COLO668 (cell line): ENCODE results near the gene FAM161A.
"Not testable (repeated sequence)": the region's sequence is repeated elsewhere in the genome, so short reads cannot be mapped to it uniquely, and the experiment has no call there.

Source experiments
- DNase-seq: peaks from one replicate; lab custom pipeline; 2025; ENCODE audit not compliant: unreplicated experiment; lab: John Stamatoyannopoulos, UW

The FAM161A gene

GRCh38 chr2:61841286-61841685 lies 12.6 kb downstream of the FAM161A start:
- no peak for DNase-seq

- no peak for DNase-seq
These were observed 19.0 kb downstream of the FAM161A start for GRCh38 chr2:61834893-61835292.

- DNase-seq: no peak
These were observed 19.9 kb downstream of the FAM161A start for GRCh38 chr2:61833971-61834370.

- DNase-seq: no peak
These were observed 21.5 kb downstream of the FAM161A start for GRCh38 chr2:61832183-61832841.

GRCh38 chr2:61822255-61822654 lies 31.6 kb downstream of the FAM161A start:
- DNase-seq: no peak

GRCh38 chr2:61816480-61817355 lies 37.1 kb downstream of the FAM161A start:
- no peak for DNase-seq

GRCh38 chr2:61814539-61815160 lies 39.2 kb downstream of the FAM161A start:
- DNase-seq: no peak

GRCh38 chr2:61813314-61813713 lies 40.5 kb downstream of the FAM161A start:
- not testable (repeated sequence) for DNase-seq

GRCh38 chr2:61811821-61812220 lies 42.0 kb downstream of the FAM161A start:
- DNase-seq: no peak

- not testable (repeated sequence) for DNase-seq
These were observed 43.7 kb downstream of the FAM161A start for GRCh38 chr2:61810203-61810602.

GRCh38 chr2:61808693-61809092 lies 45.2 kb downstream of the FAM161A start:
- not testable (repeated sequence) for DNase-seq

GRCh38 chr2:61807036-61807757 lies 46.7 kb downstream of the FAM161A start:
- no peak for DNase-seq

GRCh38 chr2:61802548-61802947 lies 51.3 kb downstream of the FAM161A start:
- DNase-seq: no peak

GRCh38 chr2:61799099-61799498 lies 54.8 kb downstream of the FAM161A start:
- DNase-seq: no peak

- DNase-seq: not testable (repeated sequence)
These were observed 56.4 kb downstream of the FAM161A start for GRCh38 chr2:61797446-61797845.

- no peak for DNase-seq
These were observed 58.5 kb downstream of the FAM161A start for GRCh38 chr2:61795408-61795807.

- DNase-seq: peak; percentile 55
These were observed 60.4 kb downstream of the FAM161A start for GRCh38 chr2:61793389-61793836.

- DNase-seq: no peak
These were observed 61.4 kb downstream of the FAM161A start for GRCh38 chr2:61792355-61792890.

- DNase-seq: no peak
These were observed 63.9 kb downstream of the FAM161A start for GRCh38 chr2:61789807-61790602.

- no peak for DNase-seq
These were observed 65.8 kb downstream of the FAM161A start for GRCh38 chr2:61787941-61788563.
